Mesothelial cell of epicardium (in vitro differentiated cells): ENCODE results near the gene TBC1D16. TPM values are rescaled to one million over a fixed set of nuclear protein-coding genes. Genes with fewer than 3 reads are reported as not detected.

Experiments used
- DNase-seq, 2 experiments: peaks; one replicate each; pipeline ENCODE4 v3.0.0; 2021; ENCODE audit warnings: low spot score in 2 of 2; ENCODE audit not compliant: unreplicated experiment in 2 of 2
- H3K27ac Mint-ChIP-seq: 2 replicates; pipeline ENCODE4 v1.8.0; 2021; ENCODE audit warnings: mixed read lengths
- H3K27me3 Mint-ChIP-seq: 2 replicates; pipeline ENCODE4 v1.8.0; 2021; ENCODE audit warnings: low read depth, mixed read lengths
- H3K36me3 Mint-ChIP-seq: 2 replicates; pipeline ENCODE4 v1.8.0; 2021; ENCODE audit warnings: mixed read lengths
- H3K4me1 Mint-ChIP-seq: 2 replicates; pipeline ENCODE4 v1.8.0; 2021; ENCODE audit warnings: mixed read lengths
- H3K4me3 Mint-ChIP-seq: 2 replicates; pipeline ENCODE4 v1.8.0; 2021; ENCODE audit warnings: mild to moderate bottlenecking, moderate library complexity, mixed read lengths
- H3K9me3 Mint-ChIP-seq: 2 replicates; pipeline ENCODE4 v1.8.0; 2021; ENCODE audit warnings: mixed read lengths
- CTCF ChIP-seq: fragments of 200-600 bp; sonication (generic); IDR thresholded peaks from one replicate; pipeline ENCODE4 v1.5.0; 2021; ENCODE audit warnings: antibody characterized with exemption; ENCODE audit not compliant: unreplicated experiment
- total RNA-seq: library from RNA; stranded (reverse); gene quantifications from 3 replicates; pipeline ENCODE4 v1.2.1, GENCODE V29; 2021

The TBC1D16 gene
- total RNA-seq, 1 donor from 2014 or later, result 76.0 TPM

- DNase-seq, result no peak
- H3K36me3 Mint-ChIP-seq, result peaks cover 3% of the 10 kb centered on the region
- no peak overlapping the region for H3K27ac Mint-ChIP-seq
- H3K9me3 Mint-ChIP-seq, result peaks cover 5% of the 10 kb centered on the region
- no peaks in the 10 kb centered on the region for H3K27me3 Mint-ChIP-seq
- peaks cover 3% of the 10 kb centered on the region for H3K4me1 Mint-ChIP-seq
- no peak overlapping the region for H3K4me3 Mint-ChIP-seq
- no peak for TF ChIP-seq CTCF
Measured at GRCh38 chr17:80025796-80026195, 9.9 kb downstream of the TBC1D16 start.

DNA sequence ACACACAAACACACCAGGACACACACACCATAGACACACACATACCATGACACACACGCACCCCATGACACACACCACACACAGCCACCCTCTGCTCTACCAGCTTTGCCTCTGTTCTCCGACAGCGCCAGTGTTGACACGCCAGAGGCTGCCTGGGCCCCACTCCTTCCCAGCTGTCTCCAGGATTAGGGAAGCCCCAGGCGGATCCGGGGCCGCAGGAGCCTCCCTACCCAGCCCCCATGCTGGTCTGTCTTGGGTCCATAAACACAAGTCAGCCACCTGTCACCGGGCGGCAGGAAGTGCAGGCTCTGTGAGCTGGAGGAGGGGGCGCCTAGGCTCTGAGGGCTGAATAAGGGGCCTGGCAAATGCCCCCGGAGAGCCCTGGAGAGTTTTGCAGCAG, 10.5 kb downstream of the TBC1D16 start:
- DNase-seq, result no peak
- H3K9me3 Mint-ChIP-seq, result peaks cover 5% of the 10 kb centered on the region
- H3K27me3 Mint-ChIP-seq, result no peaks in the 10 kb centered on the region
- peaks cover 3% of the 10 kb centered on the region for H3K36me3 Mint-ChIP-seq
- peaks cover 3% of the 10 kb centered on the region for H3K4me1 Mint-ChIP-seq
- no peak overlapping the region for H3K27ac Mint-ChIP-seq
- no peak overlapping the region for H3K4me3 Mint-ChIP-seq
- TF ChIP-seq CTCF, result no peak

DNA sequence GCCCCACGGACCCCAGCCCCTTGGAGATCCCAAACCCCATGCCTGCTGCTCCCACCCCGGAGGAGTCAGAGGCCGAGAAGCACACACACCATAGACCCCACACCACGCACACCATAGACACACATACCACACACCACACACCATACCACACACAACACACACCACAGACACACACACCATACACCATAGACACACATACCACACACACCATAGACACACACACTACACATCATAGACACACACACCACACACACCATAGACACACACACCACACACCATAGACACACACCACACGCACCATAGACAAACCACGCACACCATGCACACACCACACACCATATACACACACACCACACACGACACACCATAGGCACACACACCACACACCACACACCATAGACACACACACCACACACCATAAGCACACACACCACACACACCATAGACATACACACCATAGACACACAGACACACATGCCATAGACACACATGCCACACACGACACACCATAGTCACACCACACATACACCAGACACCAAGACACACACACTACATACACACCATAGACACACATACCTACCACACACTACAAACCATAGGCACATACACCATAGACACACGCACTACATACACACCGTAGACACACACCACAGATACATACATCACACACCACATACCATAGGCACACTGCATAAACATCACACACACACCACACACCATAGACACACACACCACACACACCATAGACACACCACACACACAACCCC, 11.3 kb downstream of the TBC1D16 start:
- no peak for DNase-seq
- H3K4me3 Mint-ChIP-seq, result no peak overlapping the region
- no peaks in the 10 kb centered on the region for H3K27me3 Mint-ChIP-seq
- H3K27ac Mint-ChIP-seq, result no peak overlapping the region
- peaks cover 5% of the 10 kb centered on the region for H3K9me3 Mint-ChIP-seq
- no peak for TF ChIP-seq CTCF
- H3K4me1 Mint-ChIP-seq, result peaks cover 3% of the 10 kb centered on the region
- H3K36me3 Mint-ChIP-seq, result peaks cover 3% of the 10 kb centered on the region

GRCh38 chr17:80023481-80024205, 12.0 kb downstream of the TBC1D16 start:
- Mint-ChIP-seq H3K4me3 (no peak overlapping the region), H3K9me3 (peaks cover 5% of the 10 kb centered on the region), H3K27me3 (no peaks in the 10 kb centered on the region), H3K36me3 (peaks cover 3% of the 10 kb centered on the region), H3K27ac (no peak overlapping the region), H3K4me1 (no peaks in the 10 kb centered on the region)
- no peak for TF ChIP-seq CTCF
- no peak for DNase-seq

DNA sequence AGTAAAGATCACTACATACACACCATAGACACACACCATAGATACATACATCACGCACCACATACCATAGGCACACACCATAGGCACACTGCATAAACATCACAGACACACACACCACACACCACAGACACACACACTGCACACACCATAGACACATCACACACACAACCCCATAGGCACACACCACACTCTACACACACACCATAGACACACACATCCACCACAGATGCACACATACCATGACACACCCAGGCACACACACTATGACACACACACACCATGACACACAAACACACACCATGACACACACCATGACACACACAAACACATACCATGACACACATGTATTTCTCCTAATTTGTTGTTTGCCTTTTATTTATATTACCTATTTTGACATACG, 14.1 kb downstream of the TBC1D16 start:
- H3K27ac Mint-ChIP-seq, result no peak overlapping the region
- H3K27me3 Mint-ChIP-seq, result no peaks in the 10 kb centered on the region
- TF ChIP-seq CTCF, result no peak
- peaks cover 3% of the 10 kb centered on the region for H3K36me3 Mint-ChIP-seq
- no peak overlapping the region for H3K4me3 Mint-ChIP-seq
- no peak for DNase-seq
- H3K4me1 Mint-ChIP-seq, result no peaks in the 10 kb centered on the region
- H3K9me3 Mint-ChIP-seq, result peaks cover 5% of the 10 kb centered on the region
